Astrocyte of the cerebellum (primary cell): ENCODE measurements around the gene MDFI.

ENCODE experiments used
- DNase-seq: peaks from one replicate; pipeline ENCODE4 v3.0.0-alpha.2; 2011; ENCODE audit warnings: low read depth
- H3K4me3 ChIP-seq: 2 replicates; pipeline ENCODE4 v1.5.1; 2011; ENCODE audit warnings: mild to moderate bottlenecking, low read depth, low read length, moderate library complexity
- in situ Hi-C: cut with HindIII; loops from 2 replicates; pipeline ENCODE4 v1.10.0; 2017; ENCODE audit warnings: low sequenced_read_pairs
- TF ChIP-seq, protein P1 (sequence below): IDR thresholded peaks from 2 replicates; pipeline ENCODE4 v1.5.1; 2012; ENCODE audit warnings: low read length, low read depth, moderate library complexity, mild to moderate bottlenecking; ENCODE audit errors: missing control alignments

MDFI gene

DNA sequence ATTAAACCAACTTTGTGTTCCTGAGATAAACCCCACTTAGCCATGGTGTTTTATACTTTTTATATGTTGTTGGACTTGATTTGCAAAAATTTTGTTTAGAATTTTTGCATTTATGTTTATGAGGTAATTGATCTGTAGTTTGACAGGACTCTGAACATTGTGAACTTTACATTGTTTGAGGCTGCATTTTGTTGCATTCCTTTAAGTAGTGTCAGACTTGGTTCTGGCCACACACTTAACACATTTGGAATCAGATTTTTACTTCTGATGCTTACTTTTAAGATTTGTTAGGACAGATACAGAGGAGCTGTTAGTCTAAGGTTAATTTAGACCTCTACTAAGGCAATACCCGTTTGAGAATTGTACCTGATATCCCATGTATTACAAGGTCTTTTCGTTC is 16.5 kb upstream of the MDFI start:
- in situ Hi-C loops, result no loop called here
- TF ChIP-seq, protein P1, sequence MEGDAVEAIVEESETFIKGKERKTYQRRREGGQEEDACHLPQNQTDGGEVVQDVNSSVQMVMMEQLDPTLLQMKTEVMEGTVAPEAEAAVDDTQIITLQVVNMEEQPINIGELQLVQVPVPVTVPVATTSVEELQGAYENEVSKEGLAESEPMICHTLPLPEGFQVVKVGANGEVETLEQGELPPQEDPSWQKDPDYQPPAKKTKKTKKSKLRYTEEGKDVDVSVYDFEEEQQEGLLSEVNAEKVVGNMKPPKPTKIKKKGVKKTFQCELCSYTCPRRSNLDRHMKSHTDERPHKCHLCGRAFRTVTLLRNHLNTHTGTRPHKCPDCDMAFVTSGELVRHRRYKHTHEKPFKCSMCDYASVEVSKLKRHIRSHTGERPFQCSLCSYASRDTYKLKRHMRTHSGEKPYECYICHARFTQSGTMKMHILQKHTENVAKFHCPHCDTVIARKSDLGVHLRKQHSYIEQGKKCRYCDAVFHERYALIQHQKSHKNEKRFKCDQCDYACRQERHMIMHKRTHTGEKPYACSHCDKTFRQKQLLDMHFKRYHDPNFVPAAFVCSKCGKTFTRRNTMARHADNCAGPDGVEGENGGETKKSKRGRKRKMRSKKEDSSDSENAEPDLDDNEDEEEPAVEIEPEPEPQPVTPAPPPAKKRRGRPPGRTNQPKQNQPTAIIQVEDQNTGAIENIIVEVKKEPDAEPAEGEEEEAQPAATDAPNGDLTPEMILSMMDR, result no peak
- no peak for DNase-seq
- no peak overlapping the region for H3K4me3 ChIP-seq

DNA sequence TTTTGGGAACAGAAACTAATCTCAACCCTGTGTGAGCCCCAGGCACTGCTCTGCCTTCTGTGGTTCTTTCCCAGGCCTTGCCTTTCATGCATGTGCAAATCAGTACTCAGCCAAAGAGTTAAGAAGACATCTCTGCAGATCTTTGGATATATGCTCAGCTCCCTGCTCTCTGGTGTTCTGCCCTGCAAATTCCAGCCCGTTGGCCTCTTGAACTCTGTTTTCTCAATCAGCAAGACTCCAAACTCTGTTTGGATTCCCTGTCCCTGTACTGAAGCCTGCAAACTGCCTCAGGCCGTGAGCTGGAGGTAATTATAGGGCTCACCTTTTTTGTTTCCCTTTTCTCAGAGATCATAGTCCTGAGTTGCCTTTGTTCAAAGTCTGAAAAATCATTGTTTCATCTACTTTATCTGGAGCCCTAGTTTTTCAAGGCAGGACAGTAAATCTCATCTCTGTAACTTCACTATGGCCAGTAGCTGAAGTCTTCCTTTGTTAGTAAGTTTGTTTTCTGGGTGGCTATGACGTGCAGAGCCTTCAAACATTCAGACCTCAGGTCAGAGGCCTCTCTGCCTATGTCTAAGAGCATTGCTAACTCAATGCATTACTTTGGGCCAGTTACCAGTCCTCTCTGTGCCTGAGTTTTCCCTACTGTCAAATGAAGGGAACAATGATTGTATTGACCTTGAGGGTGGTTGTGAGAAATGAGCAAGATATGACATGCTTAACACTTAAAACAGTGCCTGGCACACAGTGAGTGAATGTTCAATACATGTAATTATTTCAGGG is 15.9 kb upstream of the MDFI start:
- no peak for DNase-seq
- TF ChIP-seq, protein P1, result no peak
- no peak overlapping the region for H3K4me3 ChIP-seq
- in situ Hi-C loops, result no loop called here

DNA sequence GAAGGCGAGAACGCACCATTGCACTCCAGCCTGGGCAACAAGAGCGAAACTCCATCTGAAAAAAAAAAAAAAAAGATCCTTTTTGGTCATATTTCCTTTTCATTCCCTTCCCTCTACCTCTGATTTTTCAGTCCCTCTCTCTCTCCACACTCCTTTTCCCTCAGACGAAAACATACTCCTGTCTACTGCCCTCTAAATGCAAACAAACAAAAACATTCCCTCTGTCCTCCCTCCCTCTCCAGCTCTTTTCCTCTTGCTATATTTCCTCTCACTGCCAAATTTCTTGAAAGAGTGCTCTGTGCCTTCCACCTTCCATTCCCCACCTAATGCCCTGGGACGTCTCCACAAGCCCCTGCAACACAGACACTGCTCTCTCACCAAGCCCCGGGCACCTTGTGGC is 14.9 kb upstream of the MDFI start:
- in situ Hi-C loops, result no loop called here
- no peak for DNase-seq
- TF ChIP-seq, protein P1, result no peak
- no peak overlapping the region for H3K4me3 ChIP-seq

DNA sequence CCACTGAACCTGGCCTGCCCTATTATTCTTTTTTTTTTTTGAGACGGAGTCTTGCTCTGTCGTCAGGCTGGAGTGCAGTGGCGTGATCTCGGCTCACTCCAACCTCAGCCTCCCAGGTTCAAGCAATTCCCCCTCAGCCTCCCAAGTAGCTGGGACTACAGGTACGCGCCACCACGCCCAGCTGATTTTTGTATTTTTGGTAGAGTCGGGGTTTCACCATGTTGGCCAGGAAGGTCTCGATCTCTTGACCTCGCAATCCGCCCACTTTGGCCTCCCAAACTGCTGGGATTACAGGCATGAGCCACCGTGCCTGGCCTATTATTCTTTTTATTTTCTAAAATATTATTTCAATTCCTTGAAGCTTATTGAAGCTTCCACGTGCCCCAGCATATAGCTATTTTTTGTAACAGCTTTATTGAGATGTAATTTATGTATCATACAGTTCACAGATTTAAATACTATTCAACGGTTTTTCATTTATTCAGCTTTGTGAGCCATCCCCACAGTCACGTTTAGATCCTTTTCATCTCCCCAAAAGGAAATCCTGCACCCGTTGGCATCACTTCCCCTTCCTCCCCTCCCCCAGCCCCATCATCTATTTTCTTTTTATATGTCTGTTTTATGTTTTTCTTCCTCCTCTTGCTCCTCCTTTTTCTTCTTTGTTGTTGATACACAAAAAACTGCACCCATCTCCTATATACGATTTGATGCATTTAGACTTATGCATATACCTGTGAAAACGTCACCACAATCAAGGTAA is 13.5 kb upstream of the MDFI start:
- H3K4me3 ChIP-seq, result no peak overlapping the region
- no peak for DNase-seq
- in situ Hi-C loops, result no loop called here
- TF ChIP-seq, protein P1, result no peak

DNA sequence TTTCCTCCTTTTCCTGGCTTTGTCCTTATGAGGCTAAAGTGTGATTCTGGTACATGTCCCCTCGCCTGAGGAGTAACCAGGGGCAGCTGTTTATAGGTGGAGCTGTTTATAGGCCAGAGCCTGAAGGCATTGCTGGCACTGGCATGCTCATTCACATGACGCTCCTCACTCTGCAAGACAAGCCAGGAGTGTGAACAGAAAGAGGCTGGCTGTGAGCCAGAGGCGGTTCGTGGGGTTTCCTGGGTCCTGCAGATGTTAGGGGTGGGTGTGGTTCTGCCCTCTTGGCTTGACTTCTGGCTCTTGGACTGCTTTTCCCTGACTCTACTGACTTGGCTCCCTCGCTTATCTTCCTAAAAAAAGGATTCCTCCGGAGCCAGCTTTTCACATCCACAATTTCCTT is 12.8 kb upstream of the MDFI start:
- no peak for DNase-seq
- TF ChIP-seq, protein P1, result no peak
- in situ Hi-C loops, result no loop called here
- H3K4me3 ChIP-seq, result no peak overlapping the region

DNA sequence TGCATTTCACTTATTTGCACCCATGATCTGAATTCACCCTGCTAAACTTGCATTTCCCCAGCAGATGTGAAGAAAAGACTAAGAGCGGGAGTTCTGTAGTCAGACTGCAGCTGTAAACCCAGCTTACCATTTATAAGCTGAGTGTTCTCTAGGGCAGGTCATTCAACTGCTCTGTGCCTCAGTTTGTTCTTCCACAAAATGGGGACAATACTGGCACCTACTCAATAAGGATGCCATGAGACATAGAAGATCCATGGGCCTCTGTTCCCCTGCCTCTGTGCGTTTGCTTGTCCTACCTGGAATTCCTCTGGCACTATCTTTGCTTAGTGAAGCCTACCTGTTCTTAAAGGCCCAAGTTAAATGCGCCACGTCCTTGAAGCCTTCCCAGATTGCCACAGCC is 12.2 kb upstream of the MDFI start:
- in situ Hi-C loops, result no loop called here
- TF ChIP-seq, protein P1, result no peak
- no peak overlapping the region for H3K4me3 ChIP-seq
- DNase-seq, result no peak
